Liver (tissue), 9 donors: ENCODE measurements around the gene PIK3R6. TPM values are rescaled to one million over a fixed set of nuclear protein-coding genes. Genes with fewer than 3 reads are reported as not detected.

Source experiments
- DNase-seq: peaks from one replicate; pipeline ENCODE4 v3.0.0-alpha.2; 2017; ENCODE audit warnings: low spot score
- H3K27ac ChIP-seq, 2 donors: one replicate each; pipeline ENCODE4 v1.7.0; 2013; ENCODE audit warnings: inconsistent platforms in 2 of 2, low read length in 2 of 2, control low read depth in 1 of 2, low read depth in 1 of 2, mild to moderate bottlenecking in 1 of 2
- H3K27me3 ChIP-seq, 4 donors: one replicate each; pipeline versions ENCODE4 v1.6.1 to v1.7.0; 2013; ENCODE audit warnings: low read length in 3 of 4, inconsistent platforms in 1 of 4, mild to moderate bottlenecking in 1 of 4, moderate library complexity in 1 of 4; ENCODE audit not compliant: control insufficient read depth in 4 of 4, insufficient read depth in 4 of 4
- H3K36me3 ChIP-seq, 4 donors: one replicate each; pipeline versions ENCODE4 v1.6.1 to v1.7.0; 2013; ENCODE audit warnings: low read length in 3 of 4, mild to moderate bottlenecking in 3 of 4, low read depth in 1 of 4, moderate library complexity in 1 of 4; ENCODE audit not compliant: control insufficient read depth in 4 of 4, insufficient read depth in 3 of 4
- H3K4me1 ChIP-seq, 4 donors: one replicate each; pipeline versions ENCODE4 v1.6.1 to v1.7.0; 2013; ENCODE audit warnings: low read length in 3 of 4, mild to moderate bottlenecking in 3 of 4, moderate library complexity in 1 of 4; ENCODE audit not compliant: control insufficient read depth in 4 of 4, insufficient read depth in 4 of 4
- H3K4me3 ChIP-seq, 3 donors: one replicate each; pipeline versions ENCODE4 v1.6.1 to v1.7.0; 2013; ENCODE audit warnings: low read length in 3 of 3, control low read depth in 1 of 3, low read depth in 1 of 3, mild to moderate bottlenecking in 1 of 3
- H3K9ac ChIP-seq, 2 donors: one replicate each; pipeline ENCODE4 v1.7.0; 2013; ENCODE audit warnings: low read length in 2 of 2, mild to moderate bottlenecking in 2 of 2, moderate library complexity in 2 of 2, control low read depth in 1 of 2, low read depth in 1 of 2
- H3K9me3 ChIP-seq, 4 donors: one replicate each; pipeline versions ENCODE4 v1.6.1 to v1.7.0; 2013; ENCODE audit warnings: low read length in 3 of 4; ENCODE audit not compliant: control insufficient read depth in 4 of 4
- EGR1 ChIP-seq, 2 donors: IDR thresholded peaks; 2 replicates each; pipeline ENCODE4 v1.6.1; 2016 to 2018; ENCODE audit warnings: antibody characterized with exemption in 2 of 2, low read depth in 2 of 2
- FOXA1 ChIP-seq: IDR thresholded peaks from 2 replicates; pipeline ENCODE4 v1.6.1; 2016; ENCODE audit warnings: antibody characterized with exemption
- GABPA ChIP-seq, 2 donors: IDR thresholded peaks in 1 of 2; conservative IDR thresholded peaks in 1 of 2; 2 replicates each; pipeline ENCODE4 v1.6.1; 2016; ENCODE audit warnings: antibody characterized with exemption in 2 of 2, mild to moderate bottlenecking in 1 of 2, moderate library complexity in 1 of 2
- HNF4A ChIP-seq, 2 donors: conservative IDR thresholded peaks; 2 replicates each; pipeline ENCODE4 v1.6.1; 2016; ENCODE audit warnings: antibody characterized with exemption in 2 of 2, mild to moderate bottlenecking in 2 of 2
- HNF4G ChIP-seq: IDR thresholded peaks from 2 replicates; pipeline ENCODE4 v1.6.1; 2016; ENCODE audit warnings: antibody characterized with exemption
- JUND ChIP-seq, 2 donors: IDR thresholded peaks; 2 replicates each; pipeline ENCODE4 v1.6.1; 2016; ENCODE audit warnings: antibody characterized with exemption in 2 of 2
- NR2F2 ChIP-seq: IDR thresholded peaks from 2 replicates; pipeline ENCODE4 v1.6.1; 2016; ENCODE audit warnings: antibody characterized with exemption
- RAD21 ChIP-seq, 2 donors: IDR thresholded peaks; 2 replicates each; pipeline ENCODE4 v1.6.1; 2016; ENCODE audit warnings: antibody characterized with exemption in 2 of 2, mild to moderate bottlenecking in 2 of 2
- RXRA ChIP-seq, 2 donors: IDR thresholded peaks; 2 replicates each; pipeline ENCODE4 v1.6.1; 2017 to 2018; ENCODE audit warnings: antibody characterized with exemption in 2 of 2, mild to moderate bottlenecking in 1 of 2
- TAF1 ChIP-seq: conservative IDR thresholded peaks from 2 replicates; pipeline ENCODE4 v1.6.1; 2016; ENCODE audit warnings: antibody characterized with exemption, mild to moderate bottlenecking
- YY1 ChIP-seq: IDR thresholded peaks from 2 replicates; pipeline ENCODE4 v1.6.1; 2016; ENCODE audit warnings: antibody characterized with exemption, mild to moderate bottlenecking
- WGBS: extraction: QIAGEN DNeasy Blood & Tissue Kit; methylation state at CpG from one replicate; pipeline ENCODE4 v1.1.7; 2013; 5-methylcytosine and 5-hydroxymethylcytosine counted together
- polyA plus RNA-seq, 2 donors: library from polyadenylated mRNA; stranded (reverse) in 1 of 2; unstranded in 1 of 2; fragments of 200-250 nt in 1 of 2; fragments of >200 nt in 1 of 2; fragmentation: Nextera tagmentation in 1 of 2; extraction: Ambion mirVana in 1 of 2; gene quantifications; one replicate each; pipeline versions ENCODE4 v1.2.1 to v1.2.3, GENCODE V29; 2013 to 2015
- total RNA-seq, 2 donors: library from RNA; depleted of rRNA; stranded (reverse); fragments of >200 nt; gene quantifications; one replicate each; pipeline ENCODE4 v1.2.3, GENCODE V29; 2014
- TF ChIP-seq, protein P1 (sequence below): IDR thresholded peaks from 2 replicates; pipeline ENCODE4 v1.6.1; 2016; ENCODE audit warnings: antibody characterized with exemption, mild to moderate bottlenecking
- TF ChIP-seq, protein P2 (sequence below): IDR thresholded peaks from 2 replicates; pipeline ENCODE4 v1.6.1; 2016; ENCODE audit warnings: antibody characterized with exemption
- TF ChIP-seq, protein P3 (sequence below): IDR thresholded peaks from 2 replicates; pipeline ENCODE4 v1.6.1; 2016; ENCODE audit warnings: antibody characterized with exemption
- TF ChIP-seq, protein P4 (sequence below): fragments of 150-350 bp; IDR thresholded peaks from 2 replicates; pipeline ENCODE4 v1.5.1; 2017; ENCODE audit warnings: improper control_type of control experiment, low read depth, low read length; ENCODE audit not compliant: missing input control
- donor health status: healthy.
- donor health status: healthy.
- donor health status: healthy.
- donor health status: healthy.
- donor health status: healthy.

The PIK3R6 gene
- total and polyA plus RNA-seq, 4 donors, result 0.15 to 0.37 (median 0.18) TPM

DNA sequence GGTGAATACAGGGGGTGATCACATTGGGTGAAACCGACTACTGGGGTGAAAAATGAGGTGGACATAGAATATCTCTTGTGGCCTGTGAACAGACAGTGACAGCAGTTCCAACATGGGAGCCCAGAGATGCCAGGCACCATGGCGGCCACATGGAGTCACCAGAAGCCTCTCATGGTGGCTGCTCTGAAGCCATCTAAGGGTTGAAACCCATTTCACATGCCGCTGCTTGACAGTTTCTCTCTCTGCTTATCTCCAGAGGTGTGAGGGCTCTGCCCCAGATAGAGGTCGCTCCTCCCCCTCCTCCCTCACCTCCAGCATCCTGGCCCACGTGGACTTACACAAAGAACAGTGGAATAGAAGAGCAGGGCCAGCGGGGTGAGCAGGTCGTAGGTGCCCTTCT is 37.9 kb upstream of the PIK3R6 start:
- Histone ChIP-seq H3K27ac (no peak overlapping the region), H3K9ac (no peak overlapping the region), H3K36me3 (peaks cover 0 to 2% (median 0%) of the 10 kb centered on the region in 4 donors), H3K27me3 (no peaks in the 10 kb centered on the region), H3K4me1 (no peaks in the 10 kb centered on the region), H3K9me3 (no peaks in the 10 kb centered on the region), H3K4me3 (no peak overlapping the region)
- no peak for DNase-seq
- 56% methylated on average over 7 of the region's 7 CpGs for WGBS
- TF ChIP-seq YY1, result no peak
- no peak for TF ChIP-seq GABPA (IDR thresholded peaks at IDR 0.05 in 1 of 2, conservative IDR thresholded peaks at IDR 0.05 in 1 of 2)
- TF ChIP-seq RAD21 (IDR thresholded peaks at IDR 0.05), result no peak
- no peak for TF ChIP-seq RXRA (IDR thresholded peaks at IDR 0.05)
- TF ChIP-seq, protein P1, sequence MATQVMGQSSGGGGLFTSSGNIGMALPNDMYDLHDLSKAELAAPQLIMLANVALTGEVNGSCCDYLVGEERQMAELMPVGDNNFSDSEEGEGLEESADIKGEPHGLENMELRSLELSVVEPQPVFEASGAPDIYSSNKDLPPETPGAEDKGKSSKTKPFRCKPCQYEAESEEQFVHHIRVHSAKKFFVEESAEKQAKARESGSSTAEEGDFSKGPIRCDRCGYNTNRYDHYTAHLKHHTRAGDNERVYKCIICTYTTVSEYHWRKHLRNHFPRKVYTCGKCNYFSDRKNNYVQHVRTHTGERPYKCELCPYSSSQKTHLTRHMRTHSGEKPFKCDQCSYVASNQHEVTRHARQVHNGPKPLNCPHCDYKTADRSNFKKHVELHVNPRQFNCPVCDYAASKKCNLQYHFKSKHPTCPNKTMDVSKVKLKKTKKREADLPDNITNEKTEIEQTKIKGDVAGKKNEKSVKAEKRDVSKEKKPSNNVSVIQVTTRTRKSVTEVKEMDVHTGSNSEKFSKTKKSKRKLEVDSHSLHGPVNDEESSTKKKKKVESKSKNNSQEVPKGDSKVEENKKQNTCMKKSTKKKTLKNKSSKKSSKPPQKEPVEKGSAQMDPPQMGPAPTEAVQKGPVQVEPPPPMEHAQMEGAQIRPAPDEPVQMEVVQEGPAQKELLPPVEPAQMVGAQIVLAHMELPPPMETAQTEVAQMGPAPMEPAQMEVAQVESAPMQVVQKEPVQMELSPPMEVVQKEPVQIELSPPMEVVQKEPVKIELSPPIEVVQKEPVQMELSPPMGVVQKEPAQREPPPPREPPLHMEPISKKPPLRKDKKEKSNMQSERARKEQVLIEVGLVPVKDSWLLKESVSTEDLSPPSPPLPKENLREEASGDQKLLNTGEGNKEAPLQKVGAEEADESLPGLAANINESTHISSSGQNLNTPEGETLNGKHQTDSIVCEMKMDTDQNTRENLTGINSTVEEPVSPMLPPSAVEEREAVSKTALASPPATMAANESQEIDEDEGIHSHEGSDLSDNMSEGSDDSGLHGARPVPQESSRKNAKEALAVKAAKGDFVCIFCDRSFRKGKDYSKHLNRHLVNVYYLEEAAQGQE, result no peak
- no peak for TF ChIP-seq EGR1 (IDR thresholded peaks at IDR 0.05; ENCODE audit: low read depth in 2 of 2)
- TF ChIP-seq, protein P2, sequence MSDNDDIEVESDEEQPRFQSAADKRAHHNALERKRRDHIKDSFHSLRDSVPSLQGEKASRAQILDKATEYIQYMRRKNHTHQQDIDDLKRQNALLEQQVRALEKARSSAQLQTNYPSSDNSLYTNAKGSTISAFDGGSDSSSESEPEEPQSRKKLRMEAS, result no peak
- no peak for TF ChIP-seq HNF4G
- TF ChIP-seq FOXA1, result no peak
- TF ChIP-seq, protein P3, sequence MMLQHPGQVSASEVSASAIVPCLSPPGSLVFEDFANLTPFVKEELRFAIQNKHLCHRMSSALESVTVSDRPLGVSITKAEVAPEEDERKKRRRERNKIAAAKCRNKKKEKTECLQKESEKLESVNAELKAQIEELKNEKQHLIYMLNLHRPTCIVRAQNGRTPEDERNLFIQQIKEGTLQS, result no peak
- no peak for TF ChIP-seq NR2F2
- TF ChIP-seq, protein P4, sequence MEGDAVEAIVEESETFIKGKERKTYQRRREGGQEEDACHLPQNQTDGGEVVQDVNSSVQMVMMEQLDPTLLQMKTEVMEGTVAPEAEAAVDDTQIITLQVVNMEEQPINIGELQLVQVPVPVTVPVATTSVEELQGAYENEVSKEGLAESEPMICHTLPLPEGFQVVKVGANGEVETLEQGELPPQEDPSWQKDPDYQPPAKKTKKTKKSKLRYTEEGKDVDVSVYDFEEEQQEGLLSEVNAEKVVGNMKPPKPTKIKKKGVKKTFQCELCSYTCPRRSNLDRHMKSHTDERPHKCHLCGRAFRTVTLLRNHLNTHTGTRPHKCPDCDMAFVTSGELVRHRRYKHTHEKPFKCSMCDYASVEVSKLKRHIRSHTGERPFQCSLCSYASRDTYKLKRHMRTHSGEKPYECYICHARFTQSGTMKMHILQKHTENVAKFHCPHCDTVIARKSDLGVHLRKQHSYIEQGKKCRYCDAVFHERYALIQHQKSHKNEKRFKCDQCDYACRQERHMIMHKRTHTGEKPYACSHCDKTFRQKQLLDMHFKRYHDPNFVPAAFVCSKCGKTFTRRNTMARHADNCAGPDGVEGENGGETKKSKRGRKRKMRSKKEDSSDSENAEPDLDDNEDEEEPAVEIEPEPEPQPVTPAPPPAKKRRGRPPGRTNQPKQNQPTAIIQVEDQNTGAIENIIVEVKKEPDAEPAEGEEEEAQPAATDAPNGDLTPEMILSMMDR, result no peak

DNA sequence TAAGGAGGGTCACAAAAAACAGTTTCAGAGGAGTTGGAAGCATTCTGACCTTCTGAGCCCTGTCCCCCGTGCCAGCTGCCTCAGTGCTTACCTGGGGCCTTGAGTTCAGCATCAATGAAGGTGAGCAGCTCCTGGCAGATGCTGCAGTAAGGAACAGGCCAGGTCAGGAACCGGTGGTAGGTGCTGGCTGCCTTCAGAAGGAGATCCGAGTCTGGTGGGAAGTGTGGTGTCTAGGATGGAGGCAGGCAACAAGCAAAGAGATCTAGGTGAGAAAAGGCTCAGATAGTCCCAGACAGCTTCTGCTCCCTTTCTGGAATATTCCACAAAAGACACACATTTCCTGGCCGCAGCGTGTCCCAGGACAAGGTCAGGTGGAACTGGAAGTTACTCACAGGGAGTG is 37.2 kb upstream of the PIK3R6 start:
- H3K4me1 ChIP-seq, result no peaks in the 10 kb centered on the region
- no peaks in the 10 kb centered on the region for H3K9me3 ChIP-seq
- DNase-seq, result no peak
- no peak overlapping the region for H3K4me3 ChIP-seq
- peaks cover 0 to 2% (median 0%) of the 10 kb centered on the region in 4 donors for H3K36me3 ChIP-seq
- TF ChIP-seq, protein P1, result no peak
- TF ChIP-seq TAF1, result no peak
- no peak for TF ChIP-seq RAD21 (IDR thresholded peaks at IDR 0.05)
- no peak for TF ChIP-seq EGR1 (IDR thresholded peaks at IDR 0.05; ENCODE audit: low read depth in 2 of 2)
- TF ChIP-seq, protein P4, result no peak
- TF ChIP-seq, protein P3, result no peak
- no peak for TF ChIP-seq JUND (IDR thresholded peaks at IDR 0.05)
- no peak for TF ChIP-seq HNF4A (conservative IDR thresholded peaks at IDR 0.05)
- TF ChIP-seq NR2F2, result no peak
- no peak for TF ChIP-seq GABPA (IDR thresholded peaks at IDR 0.05 in 1 of 2, conservative IDR thresholded peaks at IDR 0.05 in 1 of 2)
- H3K27me3 ChIP-seq, result no peaks in the 10 kb centered on the region
- WGBS, result 88% methylated on average over 5 of the region's 5 CpGs
- H3K9ac ChIP-seq, result no peak overlapping the region
- no peak overlapping the region for H3K27ac ChIP-seq
